CD14-positive monocyte (primary cell): ENCODE data around the gene TTC12. TPM values are rescaled to one million over a fixed set of nuclear protein-coding genes. Genes with fewer than 3 reads are reported as not detected.

Experiments used
- DNase-seq, 3 donors: peaks; one replicate each; pipeline ENCODE4 v3.0.0-alpha.2; 2011 to 2022
- H2AFZ ChIP-seq: 2 replicates; pipeline ENCODE4 v1.6.0; 2012; ENCODE audit warnings: mild to moderate bottlenecking, low read depth, low read length, inconsistent platforms; ENCODE audit not compliant: insufficient read depth, poor library complexity, severe bottlenecking
- H3K27ac ChIP-seq, 2 donors: 1 replicate in 1 of 2; 2 replicates in 1 of 2; pipeline ENCODE4 v1.5.1; 2012 to 2013; ENCODE audit warnings: low read length in 2 of 2, control low read depth in 1 of 2, inconsistent platforms in 1 of 2, low read depth in 1 of 2, mild to moderate bottlenecking in 1 of 2
- H3K27me3 ChIP-seq, 2 donors: one replicate each; pipeline versions ENCODE4 v1.6.0 to v1.6.1; 2011 to 2013; ENCODE audit warnings: low read length in 2 of 2; ENCODE audit not compliant: control insufficient read depth in 2 of 2, insufficient read depth in 2 of 2
- H3K36me3 ChIP-seq, 2 donors: replicated peaks in 1 of 2; 1 replicate in 1 of 2; 2 replicates in 1 of 2; pipeline versions ENCODE4 v1.5.1 to v1.6.1; 2012 to 2013; ENCODE audit warnings: low read length in 2 of 2, control low read depth in 1 of 2, inconsistent platforms in 1 of 2, mild to moderate bottlenecking in 1 of 2; ENCODE audit not compliant: insufficient read depth in 2 of 2, control insufficient read depth in 1 of 2
- H3K4me1 ChIP-seq, 2 donors: 1 replicate in 1 of 2; 2 replicates in 1 of 2; pipeline versions ENCODE4 v1.5.1 to v1.6.1; 2012 to 2013; ENCODE audit warnings: low read length in 2 of 2, control low read depth in 1 of 2, inconsistent platforms in 1 of 2, mild to moderate bottlenecking in 1 of 2, moderate library complexity in 1 of 2; ENCODE audit not compliant: insufficient read depth in 2 of 2, control insufficient read depth in 1 of 2
- H3K4me2 ChIP-seq: replicated peaks from 2 replicates; pipeline ENCODE3; 2012; ENCODE audit warnings: low read length, moderate library complexity, mild to moderate bottlenecking; ENCODE audit not compliant: poor library complexity, severe bottlenecking; ENCODE audit errors: extremely low read depth
- H3K4me3 ChIP-seq, 3 experiments: fragments of 200-600 bp in 1 of 3; sonication (generic) in 1 of 3; replicated peaks in 1 of 3; 1 replicate in 2 of 3; 2 replicates in 1 of 3; pipeline ENCODE4 v1.5.1; 2011 to 2013; ENCODE audit warnings: low read length in 3 of 3, mild to moderate bottlenecking in 3 of 3, control low read depth in 2 of 3, low read depth in 2 of 3, inconsistent platforms in 1 of 3, moderate library complexity in 1 of 3
- H3K79me2 ChIP-seq: 2 replicates; pipeline ENCODE4 v1.6.0; 2012; ENCODE audit warnings: mild to moderate bottlenecking, control low read depth, inconsistent platforms, low read length, moderate library complexity; ENCODE audit not compliant: insufficient read depth
- H3K9ac ChIP-seq: 2 replicates; pipeline ENCODE4 v1.6.0; 2017; ENCODE audit warnings: low read length, mild to moderate bottlenecking; ENCODE audit not compliant: insufficient read depth, poor library complexity, severe bottlenecking
- H3K9me3 ChIP-seq, 2 donors: replicated peaks in 1 of 2; 1 replicate in 1 of 2; 2 replicates in 1 of 2; pipeline versions ENCODE4 v1.5.1 to v1.6.1; 2012 to 2013; ENCODE audit warnings: low read length in 2 of 2, control low read depth in 1 of 2; ENCODE audit not compliant: control insufficient read depth in 1 of 2, insufficient read depth in 1 of 2
- H4K20me1 ChIP-seq: 2 replicates; pipeline ENCODE4 v1.6.0; 2012; ENCODE audit warnings: mild to moderate bottlenecking, low read length, control low read depth, moderate library complexity; ENCODE audit not compliant: insufficient read depth
- H3K27ac Mint-ChIP-seq, 7 donors: one replicate each; pipeline ENCODE4 v1.8.0; 2020; ENCODE audit warnings: mild to moderate bottlenecking in 7 of 7, mixed read lengths in 7 of 7, moderate library complexity in 6 of 7, inconsistent platforms in 2 of 7
- H3K27me3 Mint-ChIP-seq, 3 donors: one replicate each; pipeline ENCODE4 v1.8.0; 2021 to 2022; ENCODE audit warnings: low read depth in 3 of 3, mild to moderate bottlenecking in 3 of 3, mixed read lengths in 3 of 3, moderate library complexity in 3 of 3, inconsistent platforms in 1 of 3
- H3K36me3 Mint-ChIP-seq, 2 donors: one replicate each; pipeline ENCODE4 v1.8.0; 2020; ENCODE audit warnings: mixed read lengths in 2 of 2, inconsistent platforms in 1 of 2, mild to moderate bottlenecking in 1 of 2
- H3K4me1 Mint-ChIP-seq: one replicate; pipeline ENCODE4 v1.8.0; 2020; ENCODE audit warnings: mild to moderate bottlenecking, mixed read lengths
- H3K4me3 Mint-ChIP-seq, 2 donors: one replicate each; pipeline ENCODE4 v1.8.0; 2020; ENCODE audit warnings: mild to moderate bottlenecking in 2 of 2, mixed read lengths in 2 of 2, moderate library complexity in 1 of 2
- H3K9me3 Mint-ChIP-seq, 7 donors: one replicate each; pipeline ENCODE4 v1.8.0; 2020 to 2022; ENCODE audit warnings: mixed read lengths in 7 of 7, mild to moderate bottlenecking in 6 of 7, moderate library complexity in 6 of 7, inconsistent platforms in 2 of 7
- CTCF ChIP-seq: fragments of 200-600 bp; IDR thresholded peaks from one replicate; pipeline ENCODE4 v1.8.0; 2022; ENCODE audit warnings: antibody characterized with exemption, mild to moderate bottlenecking
- WGBS: methylation state at CpG from one replicate; pipeline ENCODE4 v1.1.5; 2013; ENCODE audit warnings: missing lambda C conversion rate; ENCODE audit not compliant: insufficient coverage; 5-methylcytosine and 5-hydroxymethylcytosine counted together
- intact Hi-C, 2 donors: fragments of 100-400 bp; cut with micrococcal nuclease; formaldehyde crosslinking; loops; one replicate each; pipeline versions ENCODE4 v1.15.0 to v1.15.1; 2023
- polyA plus RNA-seq, 3 donors: library from polyadenylated mRNA; depleted of rRNA in 1 of 3; unstranded in 2 of 3; stranded (reverse) in 1 of 3; fragments of 300-500 nt in 2 of 3; fragments of >200 nt in 1 of 3; fragmentation: Illumina TruSeq in 2 of 3; gene quantifications; 1 replicate in 2 of 3; 2 replicates in 1 of 3; pipeline ENCODE4 v1.2.3, GENCODE V29; 2012 to 2021

Gene TTC12
- polyA plus RNA-seq, 3 donors = 1.7 to 3.0 (median 2.4) TPM

GRCh38 chr11:113375402-113375801 lies 61.0 kb downstream of the TTC12 start:
- Histone ChIP-seq H3K4me2 (no peak overlapping the region), H3K4me1 (no peaks in the 10 kb centered on the region), H3K79me2 (no peaks in the 10 kb centered on the region), H3K9ac (no peak overlapping the region), H3K27me3 (no peaks in the 10 kb centered on the region), H3K27ac (no peak overlapping the region), H3K4me3 (no peak overlapping the region), H3K9me3 (no peaks in the 10 kb centered on the region), H3K36me3 (no peaks in the 10 kb centered on the region), H4K20me1 (no peaks in the 10 kb centered on the region), H2AFZ (no peak overlapping the region)
- peak overlapping the region in 1 of 7 donors; percentile 46 for H3K27ac Mint-ChIP-seq
- no peak for TF ChIP-seq CTCF
- no peak overlapping the region for H3K4me3 Mint-ChIP-seq
- peaks cover 2% of the 10 kb centered on the region for H3K4me1 Mint-ChIP-seq
- H3K36me3 Mint-ChIP-seq = no peaks in the 10 kb centered on the region
- WGBS = 100% methylated on average over 2 of the region's 5 CpGs
- intact Hi-C loops = no loop called here
- DNase-seq = no peak
- H3K9me3 Mint-ChIP-seq = no peaks in the 10 kb centered on the region
- peaks cover 0 to 2% (median 0%) of the 10 kb centered on the region in 3 donors for H3K27me3 Mint-ChIP-seq

GRCh38 chr11:113376156-113376555 lies 61.8 kb downstream of the TTC12 start:
- no peak for TF ChIP-seq CTCF
- DNase-seq = peak in 2 of 3 donors; percentile 7 to 40
- Mint-ChIP-seq H3K27ac (no peak overlapping the region), H3K27me3 (peaks cover 0 to 2% (median 0%) of the 10 kb centered on the region in 3 donors), H3K4me3 (no peak overlapping the region), H3K4me1 (peaks cover 2% of the 10 kb centered on the region), H3K36me3 (no peaks in the 10 kb centered on the region), H3K9me3 (peaks cover 0 to 2% (median 0%) of the 10 kb centered on the region in 7 donors)
- Histone ChIP-seq H3K4me1 (no peaks in the 10 kb centered on the region), H3K4me3 (no peak overlapping the region), H3K9ac (no peak overlapping the region), H3K27me3 (no peaks in the 10 kb centered on the region), H3K36me3 (no peaks in the 10 kb centered on the region), H3K9me3 (no peaks in the 10 kb centered on the region), H3K79me2 (no peaks in the 10 kb centered on the region), H4K20me1 (no peaks in the 10 kb centered on the region), H3K27ac (no peak overlapping the region), H2AFZ (no peak overlapping the region), H3K4me2 (no peak overlapping the region)
- intact Hi-C loops = no loop called here
- 0% methylated on average over 1 of the region's 3 CpGs for WGBS
